IMR-90 (cell line): ENCODE results near the gene DBX1. TPM values are rescaled to one million over a fixed set of nuclear protein-coding genes. Genes with fewer than 3 reads are reported as not detected.

ENCODE experiments used
- ATAC-seq: fragments of 200-7000 bp; cut with Tn5 transposase; 2 replicates; pipeline ENCODE4 v1.9.1; 2020; ENCODE audit warnings: low read depth, mild to moderate bottlenecking, moderate library complexity
- BruUV-seq: library from RNA; stranded (reverse); fragments of 400-500 nt; replicated peaks from 2 replicates; lab custom pipeline; 2021; lab: Mats Ljungman, UMichigan
- CTCF ChIA-PET: fragments of 300-600 bp; formaldehyde crosslinking; extraction: SDS; loops from one replicate; lab custom pipeline; 2021; ENCODE audit warnings: antibody characterized with exemption; lab: Yijun Ruan, JAX
- POLR2A ChIA-PET: fragments of 300-600 bp; sonication (Branson Sonifier 250); formaldehyde crosslinking; loops from one replicate; lab custom pipeline; 2022; ENCODE audit warnings: antibody characterized with exemption; ENCODE audit not compliant: unreplicated experiment; lab: Charles Lee
- DNase-seq: peaks from one replicate; pipeline ENCODE4 v3.0.0; 2013
- H2AFZ ChIP-seq: replicated peaks from 2 replicates; pipeline ENCODE3; 2013; ENCODE audit warnings: low read length, mild to moderate bottlenecking; ENCODE audit not compliant: poor library complexity
- H2AK5ac ChIP-seq: 2 replicates; pipeline ENCODE4 v1.6.1; 2013; ENCODE audit warnings: low read depth, low read length, inconsistent platforms
- H2AK9ac ChIP-seq: replicated peaks from 2 replicates; pipeline ENCODE3; 2013; ENCODE audit warnings: mild to moderate bottlenecking, low read depth, low read length, moderate library complexity; ENCODE audit not compliant: poor library complexity
- H2BK120ac ChIP-seq: 2 replicates; pipeline ENCODE4 v1.6.1; 2013; ENCODE audit warnings: low read depth, low read length, inconsistent platforms
- H2BK15ac ChIP-seq: 3 replicates; pipeline ENCODE4 v1.6.1; 2013; ENCODE audit warnings: low read depth, low read length, inconsistent platforms
- H2BK20ac ChIP-seq: 2 replicates; pipeline ENCODE4 v1.6.1; 2013; ENCODE audit warnings: low read depth, mild to moderate bottlenecking, inconsistent platforms, low read length, moderate library complexity
- H2BK5ac ChIP-seq: 2 replicates; pipeline ENCODE4 v1.6.1; 2013; ENCODE audit warnings: mild to moderate bottlenecking, low read depth, low read length, inconsistent platforms; ENCODE audit not compliant: poor library complexity, severe bottlenecking
- H3K14ac ChIP-seq: replicated peaks from 2 replicates; pipeline ENCODE4 v1.6.1; 2013; ENCODE audit warnings: low read depth, low read length, inconsistent platforms
- H3K18ac ChIP-seq: 2 replicates; pipeline ENCODE4 v1.6.1; 2013; ENCODE audit warnings: low read depth, low read length, control low read depth
- H3K23ac ChIP-seq: 2 replicates; pipeline ENCODE4 v1.6.1; 2013; ENCODE audit warnings: low read depth, low read length, inconsistent platforms
- H3K27ac ChIP-seq: 2 replicates; pipeline ENCODE4 v1.5.1; 2013; ENCODE audit warnings: mild to moderate bottlenecking, control low read depth, low read length; ENCODE audit not compliant: insufficient read depth
- H3K27me3 ChIP-seq: 2 replicates; pipeline ENCODE4 v1.6.1; 2013; ENCODE audit warnings: low read length; ENCODE audit not compliant: control insufficient read depth, insufficient read depth
- H3K36me3 ChIP-seq: 2 replicates; pipeline ENCODE4 v1.6.1; 2013; ENCODE audit warnings: low read length, mixed read lengths; ENCODE audit not compliant: control insufficient read depth, insufficient read depth
- H3K4ac ChIP-seq: 2 replicates; pipeline ENCODE4 v1.6.1; 2013; ENCODE audit warnings: low read depth, low read length, inconsistent platforms
- H3K4me1 ChIP-seq: 2 replicates; pipeline ENCODE4 v1.6.1; 2013; ENCODE audit warnings: low read length, mixed read lengths; ENCODE audit not compliant: control insufficient read depth, insufficient read depth
- H3K4me2 ChIP-seq: 2 replicates; pipeline ENCODE4 v1.6.1; 2013; ENCODE audit warnings: low read depth, mild to moderate bottlenecking, control low read depth, low read length, moderate library complexity
- H3K4me3 ChIP-seq: 2 replicates; pipeline ENCODE4 v1.5.1; 2013; ENCODE audit warnings: low read depth, mild to moderate bottlenecking, control low read depth, low read length, moderate library complexity; ENCODE audit not compliant: insufficient read depth
- H3K56ac ChIP-seq: 2 replicates; pipeline ENCODE4 v1.6.1; 2013; ENCODE audit warnings: low read length, inconsistent platforms; ENCODE audit not compliant: insufficient read depth; ENCODE audit errors: extremely low read depth
- H3K79me1 ChIP-seq, 2 experiments: 2 replicates each; pipeline ENCODE4 v1.6.1; 2013; ENCODE audit warnings: low read length in 2 of 2, inconsistent platforms in 1 of 2, low read depth in 1 of 2
- H3K9ac ChIP-seq: 2 replicates; pipeline ENCODE4 v1.6.1; 2013; ENCODE audit warnings: low read depth, low read length, control low read depth
- H3K9me1 ChIP-seq: 2 replicates; pipeline ENCODE4 v1.6.1; 2013; ENCODE audit warnings: low read length, inconsistent platforms; ENCODE audit not compliant: insufficient read depth
- H3K9me3 ChIP-seq: 2 replicates; pipeline ENCODE4 v1.6.1; 2013; ENCODE audit warnings: low read length; ENCODE audit not compliant: control insufficient read depth, insufficient read depth
- H4K20me1 ChIP-seq: 2 replicates; pipeline ENCODE4 v1.6.1; 2013; ENCODE audit warnings: low read length, inconsistent platforms; ENCODE audit not compliant: insufficient read depth
- H4K5ac ChIP-seq: 2 replicates; pipeline ENCODE4 v1.6.1; 2013; ENCODE audit warnings: mild to moderate bottlenecking, low read depth, low read length, control low read depth
- H4K8ac ChIP-seq, 2 experiments: 2 replicates each; pipeline ENCODE4 v1.6.1; 2013; ENCODE audit warnings: low read depth in 2 of 2, low read length in 2 of 2, control low read depth in 1 of 2, inconsistent platforms in 1 of 2
- H4K91ac ChIP-seq: 2 replicates; pipeline ENCODE4 v1.6.1; 2013; ENCODE audit warnings: low read depth, low read length, inconsistent platforms; ENCODE audit not compliant: insufficient read depth
- BHLHE40 ChIP-seq: fragments of 150-350 bp; IDR thresholded peaks from 2 replicates; pipeline ENCODE4 v1.6.1; 2016; ENCODE audit warnings: mild to moderate bottlenecking, low read depth, low read length
- CEBPB ChIP-seq: IDR thresholded peaks from 2 replicates; pipeline ENCODE4 v1.6.1; 2012; ENCODE audit warnings: low read depth, low read length, improper control_type of control experiment
- CHD1 ChIP-seq: IDR thresholded peaks from 2 replicates; pipeline ENCODE4 v1.6.1; 2012; ENCODE audit warnings: low read depth, low read length, improper control_type of control experiment
- ELK1 ChIP-seq: fragments of 150-350 bp; IDR thresholded peaks from 2 replicates; pipeline ENCODE4 v1.6.1; 2016; ENCODE audit warnings: low read depth, mild to moderate bottlenecking, low read length, moderate library complexity, borderline replicate concordance
- MAZ ChIP-seq: IDR thresholded peaks from 2 replicates; pipeline ENCODE4 v1.6.1; 2012; ENCODE audit warnings: low read depth, mild to moderate bottlenecking, low read length, improper control_type of control experiment, moderate library complexity, borderline replicate concordance
- NFE2L2 ChIP-seq: fragments of 150-350 bp; IDR thresholded peaks from 2 replicates; pipeline ENCODE4 v1.6.1; 2016; ENCODE audit warnings: low read depth, mild to moderate bottlenecking, low read length
- RAD21 ChIP-seq: IDR thresholded peaks from 2 replicates; pipeline ENCODE4 v1.6.1; 2012; ENCODE audit warnings: low read length, improper control_type of control experiment
- RCOR1 ChIP-seq: IDR thresholded peaks from 2 replicates; pipeline ENCODE4 v1.6.1; 2012; ENCODE audit warnings: mild to moderate bottlenecking, low read length, improper control_type of control experiment; ENCODE audit not compliant: insufficient replicate concordance
- WGBS, 2 experiments: methylation state at CpG; one replicate each; pipeline versions ENCODE4 v1.1.5 to v1.1.7; 2013; ENCODE audit warnings: missing lambda C conversion rate in 2 of 2; ENCODE audit not compliant: insufficient read length in 1 of 2; ENCODE audit errors: extremely low coverage in 2 of 2; 5-methylcytosine and 5-hydroxymethylcytosine counted together
- dilution Hi-C: fragments of 300-500 bp; cut with HindIII; formaldehyde crosslinking; loops from one replicate; pipeline ENCODE4 v1.14.3; 2018; ENCODE audit warnings: low sequenced_read_pairs; ENCODE audit not compliant: unreplicated experiment
- in situ Hi-C: fragments of 300-500 bp; cut with MboI; formaldehyde crosslinking; loops from 3 replicates; pipeline ENCODE4 v1.14.3; 2019; ENCODE audit warnings: low sequenced_read_pairs, inconsistent platforms, mixed read lengths
- intact Hi-C: fragments of 100-400 bp; cut with micrococcal nuclease; formaldehyde crosslinking; loops from 2 replicates; pipeline ENCODE4 v1.10.0; 2022
- polyA plus RNA-seq, 3 experiments: library from polyadenylated mRNA; depleted of rRNA; stranded (reverse); fragments of >200 nt; gene quantifications; 2 replicates each; pipeline ENCODE4 v1.2.3, GENCODE V29; 2012; ENCODE audit warnings: low replicate concordance in 1 of 3
- total RNA-seq: library from RNA; depleted of rRNA; stranded (reverse); fragments of >200 nt; gene quantifications from 2 replicates; pipeline ENCODE4 v1.2.3, GENCODE V29; 2012
- TF ChIP-seq, protein P1 (sequence below): conservative IDR thresholded peaks from 2 replicates; pipeline ENCODE4 v1.5.1; 2012; ENCODE audit warnings: mild to moderate bottlenecking, low read depth, low read length, improper control_type of control experiment
- TF ChIP-seq, protein P2 (sequence below): fragments of 150-350 bp; IDR thresholded peaks from 2 replicates; pipeline ENCODE4 v1.6.1; 2017; ENCODE audit warnings: mild to moderate bottlenecking, antibody characterized with exemption, low read length, low read depth

DBX1 gene
- total and polyA plus RNA-seq, 2 of the 4 experiments (the other 2 are of a cell fraction), result not detected

- Histone ChIP-seq H2BK5ac (no peak overlapping the region), H2AK9ac (no peak overlapping the region), H4K8ac (no peak overlapping the region), H3K4ac (no peak overlapping the region), H3K4me2 (no peak overlapping the region; the same call in 1 of the 2 replicates), H2AFZ (no peak overlapping the region), H4K5ac (no peak overlapping the region), H3K9me1 (no peaks in the 10 kb centered on the region), H2BK20ac (no peak overlapping the region), H3K18ac (no peak overlapping the region), H3K14ac (no peak overlapping the region), H3K9me3 (peaks cover 13% of the 10 kb centered on the region), H3K27ac (no peak overlapping the region), H3K27me3 (peaks cover 92% of the 10 kb centered on the region), H3K9ac (no peak overlapping the region), H2AK5ac (no peak overlapping the region), H4K20me1 (no peaks in the 10 kb centered on the region; the same call in 1 of the 2 replicates), H2BK120ac (no peak overlapping the region), H2BK15ac (no peak overlapping the region), H3K79me1 (no peaks in the 10 kb centered on the region), H3K36me3 (no peaks in the 10 kb centered on the region), H3K56ac (no peak overlapping the region), H3K23ac (no peak overlapping the region), H4K91ac (no peak overlapping the region), H3K4me1 (no peaks in the 10 kb centered on the region), H3K4me3 (no peak overlapping the region)
- ChIA-PET CTCF (no interaction called here), POLR2A (no interaction called here)
- in situ Hi-C loops, result no loop called here
- BruUV-seq, result no TSS peak
- DNase-seq (peak; percentile 50), ATAC-seq (peak; percentile 83)
- 5% methylated on average over 22 of the region's 33 CpGs; no CpG with 5 or more reads in 1 of the 2 experiments for WGBS, 2 experiments
- intact Hi-C loops, result loop anchor here (10.0 kb wide), 1 partner anchor 436 kb away; the partner anchor contains the start of gene SLC6A5
- no peak for TF ChIP-seq CEBPB
- TF ChIP-seq, protein P1, sequence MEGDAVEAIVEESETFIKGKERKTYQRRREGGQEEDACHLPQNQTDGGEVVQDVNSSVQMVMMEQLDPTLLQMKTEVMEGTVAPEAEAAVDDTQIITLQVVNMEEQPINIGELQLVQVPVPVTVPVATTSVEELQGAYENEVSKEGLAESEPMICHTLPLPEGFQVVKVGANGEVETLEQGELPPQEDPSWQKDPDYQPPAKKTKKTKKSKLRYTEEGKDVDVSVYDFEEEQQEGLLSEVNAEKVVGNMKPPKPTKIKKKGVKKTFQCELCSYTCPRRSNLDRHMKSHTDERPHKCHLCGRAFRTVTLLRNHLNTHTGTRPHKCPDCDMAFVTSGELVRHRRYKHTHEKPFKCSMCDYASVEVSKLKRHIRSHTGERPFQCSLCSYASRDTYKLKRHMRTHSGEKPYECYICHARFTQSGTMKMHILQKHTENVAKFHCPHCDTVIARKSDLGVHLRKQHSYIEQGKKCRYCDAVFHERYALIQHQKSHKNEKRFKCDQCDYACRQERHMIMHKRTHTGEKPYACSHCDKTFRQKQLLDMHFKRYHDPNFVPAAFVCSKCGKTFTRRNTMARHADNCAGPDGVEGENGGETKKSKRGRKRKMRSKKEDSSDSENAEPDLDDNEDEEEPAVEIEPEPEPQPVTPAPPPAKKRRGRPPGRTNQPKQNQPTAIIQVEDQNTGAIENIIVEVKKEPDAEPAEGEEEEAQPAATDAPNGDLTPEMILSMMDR, result no peak
- no peak for TF ChIP-seq BHLHE40
- no peak for TF ChIP-seq RAD21
- TF ChIP-seq NFE2L2, result no peak
- TF ChIP-seq CHD1, result no peak
- TF ChIP-seq, protein P2, sequence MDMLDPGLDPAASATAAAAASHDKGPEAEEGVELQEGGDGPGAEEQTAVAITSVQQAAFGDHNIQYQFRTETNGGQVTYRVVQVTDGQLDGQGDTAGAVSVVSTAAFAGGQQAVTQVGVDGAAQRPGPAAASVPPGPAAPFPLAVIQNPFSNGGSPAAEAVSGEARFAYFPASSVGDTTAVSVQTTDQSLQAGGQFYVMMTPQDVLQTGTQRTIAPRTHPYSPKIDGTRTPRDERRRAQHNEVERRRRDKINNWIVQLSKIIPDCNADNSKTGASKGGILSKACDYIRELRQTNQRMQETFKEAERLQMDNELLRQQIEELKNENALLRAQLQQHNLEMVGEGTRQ, result no peak
- no peak for TF ChIP-seq RCOR1
- no peak for TF ChIP-seq ELK1
- no peak for TF ChIP-seq MAZ
- dilution Hi-C loops, result no loop called here
Measured at GRCh38 chr11:20158597-20159257, 1.5 kb downstream of the DBX1 start.
